Glomerular visceral epithelial cell (primary cell): ENCODE results near the gene CCNL2.
"Not testable (repeated sequence)": the region's sequence is repeated elsewhere in the genome, so short reads cannot be mapped to it uniquely, and the experiment has no call there.

Experiments used
- DNase-seq: peaks from one replicate; pipeline ENCODE4 v3.0.0-alpha.2; 2016; ENCODE audit errors: extremely low spot score

CCNL2 gene

GRCh38 chr1:1432274-1432950 lies 33.3 kb upstream of the CCNL2 start:
- no peak for DNase-seq

- no peak for DNase-seq
Measured at GRCh38 chr1:1431845-1432273, 32.7 kb upstream of the CCNL2 start.

DNA sequence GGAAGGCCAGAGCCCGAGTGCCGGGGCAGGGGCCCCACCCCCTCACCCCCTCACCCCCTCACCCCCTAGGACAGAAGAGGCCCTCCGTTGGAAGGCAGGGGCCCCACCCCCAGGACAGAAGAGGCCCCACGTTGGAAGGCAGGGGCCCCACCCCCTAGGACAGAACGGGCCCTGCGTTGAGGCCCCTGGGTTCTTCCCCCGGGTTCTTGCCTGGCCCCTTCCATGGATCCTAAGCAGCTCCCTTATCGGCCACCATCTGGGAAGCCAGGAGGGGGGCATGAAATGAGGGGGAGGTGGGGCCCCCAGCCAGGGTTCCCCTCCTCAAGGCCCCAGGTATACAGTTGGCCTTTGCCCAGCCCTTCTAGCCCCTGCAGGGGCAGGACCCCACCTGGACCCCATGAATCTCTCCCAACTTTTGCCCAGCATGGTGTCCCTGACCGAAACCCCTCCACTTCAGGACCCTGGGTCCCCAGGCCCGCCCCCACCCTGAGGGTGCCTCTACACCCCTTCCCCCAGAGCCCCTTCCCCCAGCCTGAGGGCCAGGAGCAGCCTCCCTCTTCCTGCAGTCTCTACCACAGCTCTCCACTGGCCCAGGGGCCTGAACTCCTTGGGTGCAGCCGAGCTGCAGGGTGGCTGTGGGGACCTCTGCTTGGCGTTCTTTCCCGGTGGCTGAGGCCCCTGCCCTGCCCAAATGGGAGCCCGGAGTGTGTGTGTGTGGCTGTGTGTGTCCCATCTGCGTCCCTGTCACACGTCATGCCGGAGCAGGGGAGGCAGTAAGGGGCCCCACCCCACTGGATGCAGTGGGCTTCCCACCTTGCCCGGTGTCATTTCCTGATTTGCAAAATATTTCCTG lies 32.1 kb upstream of the CCNL2 start:
- DNase-seq = no peak

- no peak for DNase-seq
Measured at GRCh38 chr1:1430114-1430982, 31.2 kb upstream of the CCNL2 start.

- DNase-seq = no peak
Measured at GRCh38 chr1:1429671-1430073, 30.5 kb upstream of the CCNL2 start.

GRCh38 chr1:1428967-1429366 lies 29.8 kb upstream of the CCNL2 start:
- not testable (repeated sequence) for DNase-seq

DNA sequence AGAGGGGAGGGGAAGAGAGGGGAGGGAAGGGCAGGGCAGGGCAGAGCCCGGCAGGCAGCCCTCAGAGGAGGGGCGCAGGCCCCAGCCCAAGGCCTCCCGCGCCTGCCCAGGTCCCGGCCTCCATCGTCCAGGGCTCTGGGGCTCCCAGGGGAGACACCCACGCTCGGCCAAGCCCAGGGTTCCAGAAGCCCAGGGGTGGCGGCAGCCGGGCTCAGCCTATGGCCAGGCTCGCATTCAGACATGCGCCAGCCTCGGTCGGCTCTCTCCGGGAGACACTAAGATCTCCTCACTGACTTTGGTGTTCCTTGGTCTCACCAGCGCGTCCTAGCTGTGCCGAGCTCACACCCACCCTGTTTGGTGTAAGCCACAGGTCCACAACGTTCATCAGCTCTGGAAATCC lies 29.0 kb upstream of the CCNL2 start:
- DNase-seq = no peak

DNA sequence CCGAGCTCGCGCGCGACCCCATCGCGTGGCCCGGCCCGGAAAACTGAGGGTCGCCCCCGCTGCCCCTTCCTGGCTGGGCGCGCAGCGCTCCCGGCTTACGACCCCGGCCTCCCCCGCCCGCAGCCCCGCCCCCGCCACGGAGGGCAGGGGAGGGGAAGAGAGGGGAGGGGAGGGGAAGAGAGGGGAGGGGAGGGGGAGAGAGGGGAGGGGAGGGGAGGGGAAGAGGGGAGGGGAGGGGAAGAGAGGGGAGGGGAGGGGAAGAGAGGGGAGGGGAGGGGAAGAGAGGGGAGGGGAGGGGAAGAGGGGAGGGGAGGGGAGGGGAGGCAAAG lies 28.6 kb upstream of the CCNL2 start:
- no peak for DNase-seq

DNA sequence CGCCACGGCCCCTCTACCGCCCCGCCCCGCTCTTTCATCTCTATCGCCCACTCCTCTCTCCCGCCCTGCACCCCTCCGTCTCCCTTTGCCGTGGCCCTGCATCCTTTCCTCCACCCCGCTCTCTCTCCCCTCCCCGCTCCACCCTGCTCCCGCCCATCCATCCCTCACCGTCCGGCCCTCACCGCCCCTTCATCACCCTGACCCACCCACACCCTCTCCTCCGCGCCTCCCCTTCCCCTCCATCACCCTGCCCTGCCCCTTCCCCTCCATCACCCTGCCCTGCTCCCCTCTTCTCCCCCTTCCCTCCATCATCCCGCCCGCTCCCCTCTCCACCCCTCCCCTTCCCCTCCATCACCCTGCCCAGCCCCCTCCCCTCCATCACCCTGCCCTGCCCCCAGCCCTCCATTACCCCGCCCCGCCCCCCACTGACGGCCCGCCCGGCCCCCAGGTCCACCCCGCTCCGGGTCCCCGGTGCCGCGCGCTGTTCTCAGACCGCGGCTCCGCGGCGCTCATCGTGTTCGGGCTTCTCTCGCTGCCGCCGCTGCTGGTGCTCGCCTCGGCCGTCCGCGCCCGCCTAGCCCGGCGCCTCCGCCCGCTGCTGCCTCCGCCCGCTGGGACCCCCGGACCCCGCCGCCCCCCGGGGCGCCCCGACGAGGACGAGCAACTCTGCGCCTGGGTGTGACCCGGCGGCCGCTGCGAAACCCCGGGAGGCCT lies 28.1 kb upstream of the CCNL2 start:
- DNase-seq = no peak

GRCh38 chr1:1426496-1427105 lies 27.5 kb upstream of the CCNL2 start:
- DNase-seq = no peak

- no peak for DNase-seq
Measured at GRCh38 chr1:1425753-1426495, 26.8 kb upstream of the CCNL2 start.

- DNase-seq = no peak
Measured at GRCh38 chr1:1425426-1425752, 26.3 kb upstream of the CCNL2 start.

DNA sequence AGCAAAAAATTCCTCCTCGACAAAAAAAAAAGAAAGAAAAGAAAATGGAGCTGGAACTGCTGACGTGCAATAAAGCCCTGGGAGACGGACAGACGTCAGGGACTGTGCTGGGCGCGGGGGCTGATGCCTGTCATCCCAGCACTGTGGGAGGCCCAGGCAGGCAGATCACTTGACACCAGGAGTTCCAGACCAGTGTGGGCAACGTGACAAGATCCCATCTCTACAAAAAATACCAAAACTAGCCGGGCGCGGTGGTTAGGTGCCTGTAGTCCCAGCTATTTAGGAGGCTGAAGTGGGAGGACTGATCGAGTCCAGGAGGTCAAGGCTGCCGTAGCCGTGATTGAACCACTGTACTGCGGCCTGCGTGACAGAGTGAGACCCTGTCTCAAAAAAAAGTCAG lies 25.6 kb upstream of the CCNL2 start:
- no peak for DNase-seq

DNA sequence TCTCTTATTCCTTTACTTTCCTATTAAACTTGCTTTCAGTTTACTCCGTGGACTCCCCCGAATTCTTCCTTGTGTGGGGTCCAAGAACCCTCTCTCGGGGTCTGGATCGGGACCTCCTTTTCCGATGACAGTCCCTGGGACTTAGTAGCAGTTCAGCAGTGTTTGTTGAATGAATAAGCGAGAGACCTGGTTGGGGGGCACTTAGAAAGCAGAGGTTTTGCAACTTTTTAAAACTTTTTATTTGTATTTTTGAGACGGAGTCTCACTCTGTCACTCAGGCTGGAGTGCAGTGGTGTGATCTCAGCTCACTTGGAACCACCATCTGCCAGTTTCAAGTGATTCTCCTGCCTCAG lies 24.1 kb upstream of the CCNL2 start:
- no peak for DNase-seq

DNA sequence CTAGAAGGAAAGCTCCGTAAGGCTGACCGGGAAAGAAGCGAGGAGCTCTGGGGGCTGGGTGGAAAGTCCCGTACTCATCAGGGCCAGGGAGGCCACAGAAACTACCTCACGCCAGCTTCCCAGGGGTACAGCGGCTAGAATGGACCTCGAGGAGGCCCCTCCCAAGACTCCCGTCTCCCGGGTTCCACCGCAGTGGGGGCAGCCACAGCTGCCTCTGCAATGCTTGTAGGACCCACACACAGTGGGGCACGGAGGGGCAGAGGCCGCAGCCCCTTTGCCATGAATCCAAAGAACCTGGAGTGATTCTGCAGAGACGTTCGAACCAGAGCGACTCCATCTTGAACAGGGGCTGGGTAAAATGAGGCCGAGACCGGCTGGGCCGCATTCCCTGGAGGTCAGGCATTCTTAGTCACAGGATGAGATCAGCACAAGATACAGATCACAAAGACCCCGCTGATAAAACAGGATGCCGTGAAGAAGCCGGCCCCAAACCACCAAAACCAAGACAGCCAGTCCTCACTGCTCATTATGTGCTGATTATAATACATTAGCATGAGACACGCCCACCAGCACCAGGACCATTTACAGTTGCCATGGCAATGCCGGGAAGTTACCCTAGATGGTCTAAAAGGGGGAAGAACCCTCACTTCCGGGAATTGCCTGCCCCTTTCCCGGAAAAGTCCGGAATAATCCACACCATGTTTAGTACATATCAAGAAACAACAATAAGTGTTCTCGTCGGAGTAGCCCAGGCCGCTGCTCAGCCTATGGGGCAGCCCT lies 23.5 kb upstream of the CCNL2 start:
- no peak for DNase-seq

DNA sequence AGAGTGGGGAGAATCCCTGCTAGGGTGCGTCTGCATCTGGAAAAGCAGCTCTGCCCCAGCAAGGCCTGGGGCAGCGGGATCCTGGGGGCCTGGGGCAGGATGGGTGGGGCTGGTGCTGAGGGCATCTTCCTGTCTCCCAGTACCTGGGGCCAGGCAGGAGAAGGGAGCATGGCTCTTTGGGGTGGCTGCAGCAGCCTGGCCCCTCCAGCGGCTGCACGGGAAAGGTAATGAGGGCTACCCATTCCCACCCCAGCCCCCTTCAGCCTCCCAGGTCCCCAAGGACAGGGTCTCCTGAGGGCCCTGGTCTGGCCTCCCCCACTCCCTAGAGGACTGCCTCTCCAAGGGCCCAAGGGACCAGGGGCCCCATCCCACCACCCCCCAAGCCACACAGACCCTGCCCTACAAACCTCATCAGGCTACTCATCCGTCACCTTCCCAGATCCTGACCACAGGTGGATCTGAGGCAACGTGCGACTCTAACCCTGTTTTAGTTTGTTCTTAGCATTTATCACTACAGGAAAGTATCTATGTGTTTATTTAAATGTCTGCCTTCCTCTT lies 22.9 kb upstream of the CCNL2 start:
- DNase-seq = no peak

DNA sequence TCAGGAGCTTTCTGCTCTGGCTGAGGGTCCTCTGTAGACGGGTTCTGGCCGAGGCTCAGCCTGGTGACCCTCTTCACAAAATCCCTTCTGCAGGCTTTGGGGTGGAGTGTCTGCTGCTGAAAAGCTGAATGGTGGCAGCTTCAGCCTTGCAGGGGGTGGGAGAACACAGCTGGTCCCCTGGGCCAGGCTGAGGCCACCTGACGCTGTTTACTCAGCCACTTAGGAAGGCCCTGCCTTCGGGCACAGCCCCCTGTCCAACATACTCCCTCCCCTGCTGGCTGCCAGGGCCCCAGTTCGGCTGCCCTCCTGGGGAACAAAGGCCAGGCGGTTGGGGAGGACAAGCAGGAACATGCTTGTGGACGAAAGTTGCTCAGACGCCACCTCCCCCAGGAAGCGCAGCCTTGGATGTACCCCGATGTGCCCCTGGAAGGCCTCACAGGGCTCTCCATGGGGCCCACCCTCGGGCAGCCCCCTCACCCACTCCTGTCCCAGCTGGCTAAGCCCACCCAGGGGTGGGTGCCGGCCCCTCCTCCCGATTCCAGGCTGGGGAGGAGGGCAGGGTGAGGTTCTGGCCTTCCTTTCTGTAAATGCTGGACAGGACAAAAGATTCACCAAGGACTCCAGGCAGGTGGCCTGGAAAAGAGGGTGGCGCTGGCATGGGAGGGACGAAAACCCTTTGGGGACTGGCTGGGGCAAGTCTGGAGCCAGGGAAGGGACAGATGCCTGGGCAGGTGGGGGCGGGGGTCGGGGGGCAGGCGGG lies 22.2 kb upstream of the CCNL2 start, which contains the start of gene ANKRD65:
Gene ANKRD65 (minus strand): TSS at position 130 of the 760 bp plus-strand sequence. CDS start 271 bp downstream, outside the sequence.
- DNase-seq = no peak

DNA sequence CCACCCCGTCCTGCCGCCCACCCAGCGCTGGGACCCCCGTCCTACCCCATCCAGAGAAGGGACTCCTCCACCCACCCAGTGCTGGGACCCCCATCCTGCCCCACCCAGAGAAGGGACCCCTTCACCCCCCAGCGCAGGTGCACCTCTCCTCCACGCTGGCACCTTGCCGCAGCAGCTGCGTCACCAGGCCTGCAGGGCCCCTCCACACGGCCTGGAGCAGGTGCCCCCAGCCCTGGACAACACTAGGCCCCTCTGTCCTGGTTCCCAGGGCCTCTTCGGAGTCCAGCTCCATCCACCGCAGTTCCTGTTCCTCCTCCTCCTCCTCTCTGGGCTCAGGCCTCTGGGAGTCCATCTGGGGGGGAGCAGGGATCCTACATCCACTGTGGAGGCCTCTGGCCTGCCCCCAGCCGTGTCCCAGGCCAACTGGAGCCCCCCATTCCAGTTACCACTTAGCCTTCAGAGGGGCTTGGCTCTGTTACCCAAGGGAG lies 21.6 kb upstream of the CCNL2 start:
- no peak for DNase-seq
